K562 (cell line): Measurements from ENCODE around the gene RASGRP4. TPM values are rescaled to one million over a fixed set of nuclear protein-coding genes. Genes with fewer than 3 reads are reported as not detected.

Source experiments
- ATAC-seq: fragments of 200-7000 bp; cut with Tn5 transposase; 3 replicates; pipeline ENCODE4 v1.9.1; 2020; ENCODE audit warnings: moderate library complexity
- BruUV-seq: library from RNA; stranded (reverse); fragments of 400-500 nt; replicated peaks from 2 replicates; lab custom pipeline; 2021; lab: Mats Ljungman, UMichigan
- CTCF ChIA-PET: fragments of 300-600 bp; formaldehyde crosslinking; extraction: SDS; loops from one replicate; lab custom pipeline; 2021; ENCODE audit warnings: low intra/inter-chr PET ratio; lab: Yijun Ruan, JAX
- POLR2A ChIA-PET: fragments of 300-600, 350-650 bp; sonication (Branson Sonifier 250); formaldehyde crosslinking; extraction: SDS; loops from one replicate; lab custom pipeline; 2021; ENCODE audit warnings: antibody characterized with exemption, inconsistent platforms; lab: Yijun Ruan, JAX
- DNase-seq, 4 experiments: peaks; one replicate each; pipeline versions ENCODE4 v3.0.0 to v3.0.0-alpha.2; 2011 to 2018; ENCODE audit warnings: low spot score in 3 of 4, mixed read lengths in 3 of 4; ENCODE audit errors: extremely low read depth in 1 of 4
- FAIRE-seq: peaks from 2 replicates; lab custom pipeline; 2011; peaks lifted over from hg19 to GRCh38; lab: Jason Lieb, UNC
- H2AFZ ChIP-seq: 2 replicates; pipeline ENCODE4 v1.6.0; 2011; ENCODE audit warnings: low read depth, low read length, control low read depth, inconsistent platforms
- H3K27ac ChIP-seq: fragments of 200-600 bp; 3 replicates; pipeline ENCODE4 v1.8.0; 2011; ENCODE audit warnings: low read depth, mild to moderate bottlenecking, control low read depth, inconsistent platforms, low read length, moderate library complexity, mixed read lengths; ENCODE audit errors: extremely low read depth
- H3K27me3 ChIP-seq, 2 experiments: fragments of 300-600 bp in 1 of 2; 2 replicates in 1 of 2; 3 replicates in 1 of 2; pipeline versions ENCODE4 v1.6.0 to v1.8.0; 2011; ENCODE audit warnings: inconsistent platforms in 2 of 2, low read length in 2 of 2, mild to moderate bottlenecking in 1 of 2, mixed read lengths in 1 of 2, moderate library complexity in 1 of 2; ENCODE audit not compliant: control insufficient read depth in 2 of 2, insufficient read depth in 2 of 2
- H3K36me3 ChIP-seq: fragments of 300-600 bp; 3 replicates; pipeline ENCODE4 v1.8.0; 2011; ENCODE audit warnings: mild to moderate bottlenecking, low read length, inconsistent platforms; ENCODE audit not compliant: control insufficient read depth, insufficient read depth
- H3K4me1 ChIP-seq, 2 experiments: fragments of 200-600 bp in 1 of 2; replicated peaks in 1 of 2; 2 replicates in 1 of 2; 3 replicates in 1 of 2; pipeline versions ENCODE4 v1.5.1 to v1.8.0; 2011; ENCODE audit warnings: inconsistent platforms in 2 of 2, low read length in 2 of 2, mild to moderate bottlenecking in 1 of 2, mixed read lengths in 1 of 2, moderate library complexity in 1 of 2; ENCODE audit not compliant: control insufficient read depth in 2 of 2, insufficient read depth in 2 of 2
- H3K4me2 ChIP-seq: 2 replicates; pipeline ENCODE4 v1.6.1; 2011; ENCODE audit warnings: low read length, control low read depth, inconsistent platforms, mixed read lengths; ENCODE audit not compliant: insufficient read depth
- H3K4me3 ChIP-seq: fragments of 200-600 bp; sonication (generic), shearing (Covaris generic); 2 replicates; pipeline ENCODE4 v1.5.1; 2016; ENCODE audit warnings: control low read depth, inconsistent platforms
- H3K79me2 ChIP-seq: fragments of 200-600 bp; 3 replicates; pipeline ENCODE4 v1.8.0; 2011; ENCODE audit warnings: low read length, inconsistent platforms; ENCODE audit not compliant: control insufficient read depth, insufficient read depth
- H3K9ac ChIP-seq, 2 experiments: 2 replicates each; pipeline versions ENCODE4 v1.6.0 to v1.6.1; 2011; ENCODE audit warnings: low read depth in 2 of 2, low read length in 2 of 2, control low read depth in 1 of 2, inconsistent platforms in 1 of 2, mild to moderate bottlenecking in 1 of 2, mixed read lengths in 1 of 2; ENCODE audit not compliant: insufficient read depth in 1 of 2
- H3K9me1 ChIP-seq: one replicate; pipeline ENCODE4 v1.6.0; 2011; ENCODE audit warnings: inconsistent platforms, mild to moderate bottlenecking, low read length, moderate library complexity; ENCODE audit not compliant: control insufficient read depth, insufficient read depth
- H3K9me3 ChIP-seq: replicated peaks from 2 replicates; pipeline ENCODE4 v1.5.1; 2011; ENCODE audit warnings: low read depth, low read length, inconsistent platforms; ENCODE audit not compliant: control insufficient read depth, insufficient read depth
- H4K20me1 ChIP-seq: replicated peaks from 2 replicates; pipeline ENCODE4 v1.6.1; 2011; ENCODE audit warnings: low read length, inconsistent platforms, mixed read lengths; ENCODE audit not compliant: control insufficient read depth, insufficient read depth
- EGR1 ChIP-seq: fragments of 450-650 bp; conservative IDR thresholded peaks from 2 replicates; pipeline ENCODE4 v1.6.1; 2017; ENCODE audit warnings: mild to moderate bottlenecking
- EP300 ChIP-seq: IDR thresholded peaks from 2 replicates; pipeline ENCODE4 v1.6.1; 2012; ENCODE audit warnings: low read length, improper control_type of control experiment
- EWSR1 ChIP-seq: fragments of 450-650 bp; IDR thresholded peaks from 2 replicates; pipeline ENCODE4 v1.6.1; 2018; ENCODE audit warnings: borderline replicate concordance, mild to moderate bottlenecking, low read depth, moderate library complexity; ENCODE audit not compliant: partially characterized antibody
- FUS ChIP-seq: fragments of 200-400 bp; formaldehyde crosslinking; optimal IDR thresholded peaks from 2 replicates; pipeline ENCODE3; 2017; ENCODE audit warnings: low read depth, low read length
- KAT7 ChIP-seq: sonication (generic); formaldehyde crosslinking; IDR thresholded peaks from 2 replicates; pipeline ENCODE4 v1.8.0; 2022; ENCODE audit warnings: missing genetic modification reagents, mild to moderate bottlenecking, borderline replicate concordance
- NFIC ChIP-seq: fragments of 450-650 bp; IDR thresholded peaks from 2 replicates; pipeline ENCODE4 v1.6.1; 2017; ENCODE audit warnings: mild to moderate bottlenecking, inconsistent platforms
- NFRKB ChIP-seq: fragments of 450-650 bp; IDR thresholded peaks from 2 replicates; pipeline ENCODE4 v1.6.1; 2016; ENCODE audit warnings: low read depth
- POLR2G ChIP-seq: fragments of 200-400 bp; formaldehyde crosslinking; IDR thresholded peaks from 2 replicates; pipeline ENCODE4 v1.6.1; 2017; ENCODE audit warnings: low read depth, mild to moderate bottlenecking, antibody characterized with exemption, low read length, moderate library complexity
- PPARD ChIP-seq: fragments of 250-450 bp; sonication (Bioruptor Pico); IDR thresholded peaks from 2 replicates; pipeline ENCODE4 v1.8.0; 2022; ENCODE audit warnings: inconsistent platforms, mild to moderate bottlenecking, moderate library complexity
- RBFOX2 ChIP-seq: fragments of 200-400 bp; formaldehyde crosslinking; IDR thresholded peaks from 2 replicates; pipeline ENCODE4 v1.6.1; 2017; ENCODE audit warnings: low read depth, mild to moderate bottlenecking, low read length, moderate library complexity
- RBM22 ChIP-seq: fragments of 200-400 bp; formaldehyde crosslinking; IDR thresholded peaks from 2 replicates; pipeline ENCODE4 v1.6.1; 2018; ENCODE audit warnings: low read length, low read depth; ENCODE audit not compliant: poor library complexity, severe bottlenecking
- RNF2 ChIP-seq: sonication (generic); IDR thresholded peaks from 2 replicates; pipeline ENCODE4 v1.6.1; 2016
- SIN3A ChIP-seq, 2 experiments: fragments of 150-350 bp in 1 of 2; IDR thresholded peaks; 2 replicates each; pipeline ENCODE4 v1.6.1; 2011 to 2016; ENCODE audit warnings: borderline replicate concordance in 2 of 2, low read depth in 2 of 2, low read length in 2 of 2, mild to moderate bottlenecking in 2 of 2, moderate library complexity in 2 of 2; ENCODE audit not compliant: control insufficient read depth in 1 of 2
- ZNF436 ChIP-seq: fragments of 250-450, 450-650 bp; sonication (Bioruptor Pico); formaldehyde crosslinking; IDR thresholded peaks from 2 replicates; pipeline ENCODE4 v1.7.0; 2020; ENCODE audit warnings: mild to moderate bottlenecking
- WGBS: fragments of 100-300 bp; shearing (Covaris generic); methylation state at CpG from one replicate; pipeline ENCODE4 v1.1.6; 2016; ENCODE audit warnings: low coverage, mixed read lengths; ENCODE audit not compliant: insufficient coverage; ENCODE audit errors: missing lambda C conversion rate; 5-methylcytosine and 5-hydroxymethylcytosine counted together
- in situ Hi-C: fragments of 300-500 bp; cut with MboI; formaldehyde crosslinking; loops from 4 replicates; pipeline ENCODE4 v1.15.0; 2018; ENCODE audit warnings: inconsistent platforms, mixed read lengths
- intact Hi-C: fragments of 100-400 bp; cut with micrococcal nuclease; formaldehyde crosslinking; loops from 2 replicates; pipeline ENCODE4 v1.14.2; 2022
- polyA plus RNA-seq, 8 experiments: library from polyadenylated mRNA; depleted of rRNA in 4 of 8; stranded (reverse) in 5 of 8; unstranded in 3 of 8; fragments of >200 nt; fragmentation: Nextera tagmentation in 2 of 8; fragmentation: Illumina TruSeq in 1 of 8; extraction: Ambion mirVana in 2 of 8; extraction: Trizol in 1 of 8; gene quantifications; 2 replicates each; pipeline versions ENCODE4 v1.2.1 to v1.2.3, GENCODE V29; 2011 to 2014; ENCODE audit warnings: inconsistent platforms in 1 of 8, missing spikeins in 1 of 8
- total RNA-seq, 7 experiments: library from RNA; depleted of rRNA in 6 of 7; stranded (reverse); fragments of >200 nt in 6 of 7; fragmentation: Illumina TruSeq in 2 of 7; extraction: Trizol in 2 of 7; gene quantifications; 2 replicates each; pipeline versions ENCODE4 v1.2.1 to v1.2.3, GENCODE V29; 2011 to 2021; ENCODE audit warnings: low replicate concordance in 1 of 7
- TF ChIP-seq, protein P1 (sequence below): fragments of 250-450 bp; sonication (Bioruptor Pico); IDR thresholded peaks from 2 replicates; pipeline ENCODE4 v1.4.0; 2020; ENCODE audit warnings: mild to moderate bottlenecking, moderate library complexity, borderline replicate concordance
- TF ChIP-seq, protein P2 (sequence below): sonication (generic); formaldehyde crosslinking; IDR thresholded peaks from 2 replicates; pipeline ENCODE4 v1.8.1; 2023; ENCODE audit warnings: mild to moderate bottlenecking, missing genetic modification reagents
- TF ChIP-seq, protein P3 (sequence below): fragments of 450-650 bp; IDR thresholded peaks from 2 replicates; pipeline ENCODE4 v1.6.1; 2016; ENCODE audit warnings: missing biosample characterization, missing genetic modification characterization

The RASGRP4 gene
- total and polyA plus RNA-seq, 9 of the 15 experiments (the other 6 are each of a cell fraction or from before 2014, with no cell fraction given), result 0.39 to 4.6 (median 3.8) TPM

GRCh38 chr19:38385804-38386257, 40.2 kb downstream of the RASGRP4 start:
- H2AFZ ChIP-seq, result no peak overlapping the region
- ATAC-seq, result no peak
- 100% methylated on average over 4 of the region's 40 CpGs for WGBS
- no peak overlapping the region for H3K9ac ChIP-seq
- H3K79me2 ChIP-seq, result 0 out of 3 replicates have a peak, but pooled peaks cover 2% of the 10 kb centered on the region
- BruUV-seq, result no TSS peak
- no peaks in the 10 kb centered on the region for H3K9me3 ChIP-seq
- no peak overlapping the region for H3K4me2 ChIP-seq
- in situ Hi-C loops, result no loop called here
- H3K9me1 ChIP-seq, result peaks cover 3% of the 10 kb centered on the region
- H3K27ac ChIP-seq, result no peak overlapping the region
- intact Hi-C loops, result loop anchor here (5.0 kb wide), 2 partner anchors 49 to 144 kb away; partner anchors contain the start of gene CATSPERG
- peaks cover 3% of the 10 kb centered on the region; the same call in 1 of the 2 replicates for H4K20me1 ChIP-seq
- DNase-seq, result peak in 2 of 4 experiments; percentile 29 to 33
- H3K4me3 ChIP-seq, result no peak overlapping the region
- POLR2A ChIA-PET, result interaction anchor here (0.6 to 2.6 kb wide), 4 partner anchors 10 to 151 kb away, joined by 3 to 28 read pairs (median 8); partner anchors contain the start of gene PSMD8
- no peak for FAIRE-seq
- H3K4me1 ChIP-seq, result peaks cover 2 to 53% of the 10 kb centered on the region in 2 experiments; a peak in 3 of 5 replicates
- no peaks in the 10 kb centered on the region for H3K27me3 ChIP-seq
- TF ChIP-seq RNF2 (no peak), POLR2G (peak; percentile 78), NFRKB (no peak), RBM22 (peak; percentile 24), ZNF436 (CRISPR knock-in tag) (no peak), EWSR1 (no peak), PPARD (no peak), RBFOX2 (peak; percentile 57), NFIC (no peak), EP300 (no peak), FUS (peak; percentile 19), KAT7 (CRISPR knock-in tag) (no peak), SIN3A (IDR thresholded peaks at IDR 0.05; ENCODE audit: borderline replicate concordance in 2 of 2, control insufficient read depth in 1 of 2, low read depth in 2 of 2, low read length in 2 of 2) (no peak), EGR1 (peak; percentile 26; the same call in 1 of the 2 replicates)
- TF ChIP-seq, protein P1, sequence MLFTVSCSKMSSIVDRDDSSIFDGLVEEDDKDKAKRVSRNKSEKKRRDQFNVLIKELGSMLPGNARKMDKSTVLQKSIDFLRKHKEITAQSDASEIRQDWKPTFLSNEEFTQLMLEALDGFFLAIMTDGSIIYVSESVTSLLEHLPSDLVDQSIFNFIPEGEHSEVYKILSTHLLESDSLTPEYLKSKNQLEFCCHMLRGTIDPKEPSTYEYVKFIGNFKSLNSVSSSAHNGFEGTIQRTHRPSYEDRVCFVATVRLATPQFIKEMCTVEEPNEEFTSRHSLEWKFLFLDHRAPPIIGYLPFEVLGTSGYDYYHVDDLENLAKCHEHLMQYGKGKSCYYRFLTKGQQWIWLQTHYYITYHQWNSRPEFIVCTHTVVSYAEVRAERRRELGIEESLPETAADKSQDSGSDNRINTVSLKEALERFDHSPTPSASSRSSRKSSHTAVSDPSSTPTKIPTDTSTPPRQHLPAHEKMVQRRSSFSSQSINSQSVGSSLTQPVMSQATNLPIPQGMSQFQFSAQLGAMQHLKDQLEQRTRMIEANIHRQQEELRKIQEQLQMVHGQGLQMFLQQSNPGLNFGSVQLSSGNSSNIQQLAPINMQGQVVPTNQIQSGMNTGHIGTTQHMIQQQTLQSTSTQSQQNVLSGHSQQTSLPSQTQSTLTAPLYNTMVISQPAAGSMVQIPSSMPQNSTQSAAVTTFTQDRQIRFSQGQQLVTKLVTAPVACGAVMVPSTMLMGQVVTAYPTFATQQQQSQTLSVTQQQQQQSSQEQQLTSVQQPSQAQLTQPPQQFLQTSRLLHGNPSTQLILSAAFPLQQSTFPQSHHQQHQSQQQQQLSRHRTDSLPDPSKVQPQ (CRISPR knock-in tag), result no peak
- TF ChIP-seq, protein P2, sequence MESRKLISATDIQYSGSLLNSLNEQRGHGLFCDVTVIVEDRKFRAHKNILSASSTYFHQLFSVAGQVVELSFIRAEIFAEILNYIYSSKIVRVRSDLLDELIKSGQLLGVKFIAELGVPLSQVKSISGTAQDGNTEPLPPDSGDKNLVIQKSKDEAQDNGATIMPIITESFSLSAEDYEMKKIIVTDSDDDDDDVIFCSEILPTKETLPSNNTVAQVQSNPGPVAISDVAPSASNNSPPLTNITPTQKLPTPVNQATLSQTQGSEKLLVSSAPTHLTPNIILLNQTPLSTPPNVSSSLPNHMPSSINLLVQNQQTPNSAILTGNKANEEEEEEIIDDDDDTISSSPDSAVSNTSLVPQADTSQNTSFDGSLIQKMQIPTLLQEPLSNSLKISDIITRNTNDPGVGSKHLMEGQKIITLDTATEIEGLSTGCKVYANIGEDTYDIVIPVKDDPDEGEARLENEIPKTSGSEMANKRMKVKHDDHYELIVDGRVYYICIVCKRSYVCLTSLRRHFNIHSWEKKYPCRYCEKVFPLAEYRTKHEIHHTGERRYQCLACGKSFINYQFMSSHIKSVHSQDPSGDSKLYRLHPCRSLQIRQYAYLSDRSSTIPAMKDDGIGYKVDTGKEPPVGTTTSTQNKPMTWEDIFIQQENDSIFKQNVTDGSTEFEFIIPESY (CRISPR knock-in tag), result 0 out of 2 replicates have a peak, but pooled peaks have one; percentile 48
- TF ChIP-seq, protein P3, sequence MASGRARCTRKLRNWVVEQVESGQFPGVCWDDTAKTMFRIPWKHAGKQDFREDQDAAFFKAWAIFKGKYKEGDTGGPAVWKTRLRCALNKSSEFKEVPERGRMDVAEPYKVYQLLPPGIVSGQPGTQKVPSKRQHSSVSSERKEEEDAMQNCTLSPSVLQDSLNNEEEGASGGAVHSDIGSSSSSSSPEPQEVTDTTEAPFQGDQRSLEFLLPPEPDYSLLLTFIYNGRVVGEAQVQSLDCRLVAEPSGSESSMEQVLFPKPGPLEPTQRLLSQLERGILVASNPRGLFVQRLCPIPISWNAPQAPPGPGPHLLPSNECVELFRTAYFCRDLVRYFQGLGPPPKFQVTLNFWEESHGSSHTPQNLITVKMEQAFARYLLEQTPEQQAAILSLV (tag), result no peak
- CTCF ChIA-PET, result interaction anchor here (1.1 kb wide), 1 partner anchor 142 kb away, joined by 4 read pairs; no protein-coding TSS in a partner anchor
- peaks cover 54% of the 10 kb centered on the region; the same call in 2 of the 3 replicates for H3K36me3 ChIP-seq
